Lower leg skin (tissue), 3 donors: ENCODE data around the gene PRTFDC1.

Experiments used
- CTCF ChIP-seq, 3 donors: fragments of 450-650 bp; IDR thresholded peaks; one replicate each; pipeline ENCODE4 v1.5.1; 2016; ENCODE audit warnings: antibody characterized with exemption in 3 of 3, mild to moderate bottlenecking in 3 of 3, moderate library complexity in 2 of 3
- POLR2A ChIP-seq, 2 donors: fragments of 450-650 bp; IDR thresholded peaks; one replicate each; pipeline ENCODE4 v1.6.1; 2016 to 2017; ENCODE audit warnings: antibody characterized with exemption in 2 of 2, mild to moderate bottlenecking in 1 of 2, moderate library complexity in 1 of 2

DNA sequence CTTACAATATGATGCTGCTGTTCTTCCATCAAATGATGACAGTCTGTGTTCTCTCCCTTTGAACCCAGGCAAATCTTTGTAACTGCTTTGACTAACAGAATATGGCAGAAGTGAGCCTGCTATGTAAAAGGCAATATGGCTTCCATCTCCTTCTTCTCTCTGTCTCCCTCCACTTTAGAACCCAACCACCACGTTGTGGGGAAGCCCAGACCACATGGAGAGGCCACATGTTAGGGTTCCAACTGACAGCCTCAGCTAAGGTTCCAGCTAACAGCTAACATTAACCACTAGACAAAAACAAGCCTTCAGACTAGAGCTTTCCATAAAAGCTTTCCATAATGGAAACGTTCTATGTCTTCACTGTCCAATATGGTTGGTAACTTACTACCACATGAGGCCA is 107.7 kb downstream of the PRTFDC1 start:
- TF ChIP-seq CTCF (IDR thresholded peaks at IDR 0.05) (no peak), POLR2A (IDR thresholded peaks at IDR 0.05) (no peak)
